WTC11 (cell line): ENCODE measurements around the gene BCAT1. TPM values are rescaled to one million over a fixed set of nuclear protein-coding genes. Genes with fewer than 3 reads are reported as not detected.
A peak's percentile ranks its signal among the peaks of the same experiment; 100 is the strongest.

Experiments
- ATAC-seq: fragments of 200-7000 bp; cut with Tn5 transposase; 2 replicates; pipeline ENCODE4 v1.10.0; 2021; ENCODE audit warnings: mild to moderate bottlenecking, moderate library complexity
- CTCF ChIA-PET: fragments of 300-600 bp; sonication (Branson Sonifier 250); formaldehyde crosslinking; loops from one replicate; lab custom pipeline; 2021; ENCODE audit warnings: antibody characterized with exemption; lab: Charles Lee
- POLR2A ChIA-PET: fragments of 350-600 bp; sonication (Branson Sonifier 250); formaldehyde crosslinking; loops from one replicate; lab custom pipeline; 2021; ENCODE audit warnings: antibody characterized with exemption; lab: Charles Lee
- DNase-seq: peaks from one replicate; pipeline ENCODE4 v3.0.0; 2021; ENCODE audit warnings: low spot score
- H3K27ac Mint-ChIP-seq: 2 replicates; pipeline ENCODE4 v1.8.0; 2021; ENCODE audit warnings: mixed read lengths
- H3K27me3 Mint-ChIP-seq: 2 replicates; pipeline ENCODE4 v1.8.0; 2021; ENCODE audit warnings: low read depth, mild to moderate bottlenecking, moderate library complexity, mixed read lengths
- H3K36me3 Mint-ChIP-seq: 2 replicates; pipeline ENCODE4 v1.8.0; 2021; ENCODE audit warnings: mixed read lengths
- H3K4me1 Mint-ChIP-seq: 2 replicates; pipeline ENCODE4 v1.8.0; 2022; ENCODE audit warnings: mixed read lengths
- H3K4me3 Mint-ChIP-seq: 2 replicates; pipeline ENCODE4 v1.8.0; 2021; ENCODE audit warnings: mild to moderate bottlenecking, moderate library complexity, mixed read lengths
- H3K9me3 Mint-ChIP-seq: 2 replicates; pipeline ENCODE4 v1.8.0; 2021; ENCODE audit warnings: mixed read lengths
- CREB1 ChIP-seq: sonication (generic); formaldehyde crosslinking; IDR thresholded peaks from 2 replicates; pipeline ENCODE4 v1.8.0; 2023; ENCODE audit warnings: mild to moderate bottlenecking, missing genetic modification reagents
- CREM ChIP-seq: sonication (generic); formaldehyde crosslinking; IDR thresholded peaks from 2 replicates; pipeline ENCODE4 v1.8.1; 2022; ENCODE audit warnings: mild to moderate bottlenecking, missing genetic modification reagents, moderate library complexity
- FOXJ3 ChIP-seq: sonication (generic); formaldehyde crosslinking; IDR thresholded peaks from 2 replicates; pipeline ENCODE4 v1.9.0; 2021; ENCODE audit warnings: missing genetic modification reagents, mild to moderate bottlenecking, borderline replicate concordance
- NFATC4 ChIP-seq: fragments of 250-450 bp; sonication (Bioruptor Pico); IDR thresholded peaks from 2 replicates; pipeline ENCODE4 v1.9.0; 2021; ENCODE audit warnings: mild to moderate bottlenecking
- OVOL2 ChIP-seq: fragments of 250-450 bp; sonication (Bioruptor Pico); IDR thresholded peaks from 2 replicates; pipeline ENCODE4 v1.9.0; 2021; ENCODE audit warnings: mild to moderate bottlenecking, borderline replicate concordance
- RELA ChIP-seq: sonication (generic); formaldehyde crosslinking; IDR thresholded peaks from 2 replicates; pipeline ENCODE4 v1.8.1; 2022; ENCODE audit warnings: missing genetic modification reagents, mild to moderate bottlenecking, borderline replicate concordance
- SMAD4 ChIP-seq: sonication (generic); formaldehyde crosslinking; IDR thresholded peaks from 2 replicates; pipeline ENCODE4 v1.8.0; 2022; ENCODE audit warnings: mild to moderate bottlenecking, missing genetic modification reagents
- ZNF121 ChIP-seq: sonication (generic); formaldehyde crosslinking; IDR thresholded peaks from 2 replicates; pipeline ENCODE4 v1.8.0; 2023; ENCODE audit warnings: missing genetic modification reagents
- ZNF416 ChIP-seq: fragments of 250-450 bp; sonication (Bioruptor Pico); IDR thresholded peaks from 2 replicates; pipeline ENCODE4 v1.9.0; 2021; ENCODE audit warnings: mild to moderate bottlenecking, inconsistent platforms
- total RNA-seq: library from RNA; stranded (reverse); gene quantifications from 3 replicates; pipeline ENCODE4 v1.2.3, GENCODE V29; 2021
- TF ChIP-seq, protein P1 (sequence below): sonication (generic); formaldehyde crosslinking; IDR thresholded peaks from 2 replicates; pipeline ENCODE4 v1.8.0; 2022; ENCODE audit warnings: mild to moderate bottlenecking, missing genetic modification reagents
- TF ChIP-seq, protein P2 (sequence below): sonication (generic); formaldehyde crosslinking; IDR thresholded peaks from 2 replicates; pipeline ENCODE4 v1.8.0; 2023; ENCODE audit warnings: missing genetic modification reagents
- TF ChIP-seq, protein P3 (sequence below): sonication (generic); formaldehyde crosslinking; IDR thresholded peaks from 2 replicates; pipeline ENCODE4 v1.8.1; 2022; ENCODE audit warnings: missing genetic modification reagents, borderline replicate concordance
- TF ChIP-seq, protein P4 (sequence below): sonication (generic); formaldehyde crosslinking; IDR thresholded peaks from 2 replicates; pipeline ENCODE4 v1.8.1; 2023; ENCODE audit warnings: mild to moderate bottlenecking, missing genetic modification reagents, moderate library complexity
- TF ChIP-seq, protein P5 (sequence below): fragments of 250-450 bp; sonication (Bioruptor Pico); IDR thresholded peaks from 2 replicates; pipeline ENCODE4 v1.9.0; 2021; ENCODE audit warnings: mild to moderate bottlenecking, borderline replicate concordance
- TF ChIP-seq, protein P6 (sequence below): sonication (generic); formaldehyde crosslinking; IDR thresholded peaks from 2 replicates; pipeline ENCODE4 v1.8.1; 2023; ENCODE audit warnings: mild to moderate bottlenecking, missing genetic modification reagents, borderline replicate concordance
- TF ChIP-seq, protein P7 (sequence below): sonication (generic); formaldehyde crosslinking; IDR thresholded peaks from 2 replicates; pipeline ENCODE4 v1.8.1; 2022; ENCODE audit warnings: mild to moderate bottlenecking, missing genetic modification reagents, moderate library complexity, borderline replicate concordance

Gene BCAT1
- total RNA-seq, 1 experiment from 2014 or later = 267 TPM

DNA sequence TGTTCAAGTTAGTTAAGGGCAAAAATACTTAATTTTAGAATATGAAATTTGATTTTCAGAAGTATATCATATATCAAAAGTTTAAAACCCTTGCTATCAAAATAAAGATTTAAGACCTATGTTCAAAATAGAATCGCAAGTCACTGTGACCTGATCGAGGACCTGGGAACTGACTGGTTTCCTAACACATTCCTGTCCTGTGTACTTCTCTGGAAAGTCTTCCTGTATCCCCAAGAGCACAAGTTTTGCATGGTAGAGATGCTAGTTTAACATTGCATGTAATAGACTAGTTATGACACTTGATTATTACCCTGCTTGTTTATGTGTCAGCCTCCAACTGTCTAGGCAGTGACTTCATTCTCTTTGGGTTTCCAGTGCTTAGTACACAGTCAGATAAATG is 30.3 kb downstream of the BCAT1 start (continued):
- no peak for TF ChIP-seq SMAD4 (CRISPR knock-in tag)
- TF ChIP-seq, protein P1, sequence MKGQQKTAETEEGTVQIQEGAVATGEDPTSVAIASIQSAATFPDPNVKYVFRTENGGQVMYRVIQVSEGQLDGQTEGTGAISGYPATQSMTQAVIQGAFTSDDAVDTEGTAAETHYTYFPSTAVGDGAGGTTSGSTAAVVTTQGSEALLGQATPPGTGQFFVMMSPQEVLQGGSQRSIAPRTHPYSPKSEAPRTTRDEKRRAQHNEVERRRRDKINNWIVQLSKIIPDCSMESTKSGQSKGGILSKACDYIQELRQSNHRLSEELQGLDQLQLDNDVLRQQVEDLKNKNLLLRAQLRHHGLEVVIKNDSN (CRISPR knock-in tag) = no peak
- TF ChIP-seq, protein P2, sequence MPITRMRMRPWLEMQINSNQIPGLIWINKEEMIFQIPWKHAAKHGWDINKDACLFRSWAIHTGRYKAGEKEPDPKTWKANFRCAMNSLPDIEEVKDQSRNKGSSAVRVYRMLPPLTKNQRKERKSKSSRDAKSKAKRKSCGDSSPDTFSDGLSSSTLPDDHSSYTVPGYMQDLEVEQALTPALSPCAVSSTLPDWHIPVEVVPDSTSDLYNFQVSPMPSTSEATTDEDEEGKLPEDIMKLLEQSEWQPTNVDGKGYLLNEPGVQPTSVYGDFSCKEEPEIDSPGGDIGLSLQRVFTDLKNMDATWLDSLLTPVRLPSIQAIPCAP (CRISPR knock-in tag) = no peak

DNA sequence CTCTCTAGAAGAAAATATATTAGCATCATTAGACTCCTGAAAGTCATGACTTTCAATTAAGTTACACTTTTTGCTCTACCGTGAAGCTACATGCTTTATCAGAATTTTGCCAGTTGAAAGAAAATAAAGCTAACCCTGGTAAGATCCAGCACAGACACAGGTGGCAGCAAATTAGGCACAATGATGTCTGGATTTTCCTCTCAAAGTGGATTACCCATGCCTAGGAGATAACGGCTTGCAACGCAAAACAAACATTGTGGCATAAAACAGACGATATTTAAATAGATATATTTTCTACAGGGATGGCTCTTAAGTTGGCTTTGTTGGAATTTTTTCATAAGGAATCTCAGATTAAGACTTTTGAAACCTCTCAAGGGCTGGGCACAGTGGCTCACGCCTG is 33.4 kb downstream of the BCAT1 start:
- DNase-seq (no peak), ATAC-seq (no peak)
- Mint-ChIP-seq H3K27ac (no peak overlapping the region), H3K27me3 (no peaks in the 10 kb centered on the region), H3K4me3 (no peak overlapping the region), H3K9me3 (no peaks in the 10 kb centered on the region), H3K36me3 (peaks cover 7% of the 10 kb centered on the region), H3K4me1 (peaks cover 38% of the 10 kb centered on the region)
- TF ChIP-seq OVOL2 = no peak
- TF ChIP-seq, protein P3, sequence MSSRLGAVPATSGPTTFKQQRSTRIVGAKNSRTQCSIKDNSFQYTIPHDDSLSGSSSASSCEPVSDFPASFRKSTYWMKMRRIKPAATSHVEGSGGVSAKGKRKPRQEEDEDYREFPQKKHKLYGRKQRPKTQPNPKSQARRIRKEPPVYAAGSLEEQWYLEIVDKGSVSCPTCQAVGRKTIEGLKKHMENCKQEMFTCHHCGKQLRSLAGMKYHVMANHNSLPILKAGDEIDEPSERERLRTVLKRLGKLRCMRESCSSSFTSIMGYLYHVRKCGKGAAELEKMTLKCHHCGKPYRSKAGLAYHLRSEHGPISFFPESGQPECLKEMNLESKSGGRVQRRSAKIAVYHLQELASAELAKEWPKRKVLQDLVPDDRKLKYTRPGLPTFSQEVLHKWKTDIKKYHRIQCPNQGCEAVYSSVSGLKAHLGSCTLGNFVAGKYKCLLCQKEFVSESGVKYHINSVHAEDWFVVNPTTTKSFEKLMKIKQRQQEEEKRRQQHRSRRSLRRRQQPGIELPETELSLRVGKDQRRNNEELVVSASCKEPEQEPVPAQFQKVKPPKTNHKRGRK (CRISPR knock-in tag) = no peak
- ChIA-PET CTCF (no interaction called here), POLR2A (no interaction called here)

DNA sequence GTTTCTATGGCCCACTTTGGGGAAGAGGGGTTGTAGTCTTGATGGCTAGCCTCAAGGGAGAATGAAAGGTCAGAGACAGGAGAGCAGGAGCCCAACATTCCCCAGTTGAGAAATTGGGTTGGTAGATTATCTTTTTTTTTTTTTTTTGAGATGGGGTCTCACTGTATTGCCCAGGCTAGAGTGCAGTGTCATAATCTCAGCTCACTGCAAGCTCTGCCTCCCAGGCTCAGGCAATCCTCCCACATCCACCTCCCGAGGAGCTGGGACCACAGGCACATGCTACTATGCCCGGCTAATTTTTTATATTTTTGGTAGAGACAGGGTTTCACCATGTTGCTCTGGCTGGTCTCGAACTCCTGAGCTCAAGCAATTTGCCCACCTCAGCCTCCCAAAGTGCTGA is 34.9 kb downstream of the BCAT1 start:
- ATAC-seq (no peak), DNase-seq (no peak)
- H3K27ac Mint-ChIP-seq = peak overlapping the region; percentile 47; the same call in 1 of the 2 replicates
- H3K4me3 Mint-ChIP-seq = no peak overlapping the region
- peaks cover 12% of the 10 kb centered on the region for H3K36me3 Mint-ChIP-seq
- ChIA-PET CTCF (no interaction called here), POLR2A (no interaction called here)
- H3K9me3 Mint-ChIP-seq = no peaks in the 10 kb centered on the region
- H3K27me3 Mint-ChIP-seq = no peaks in the 10 kb centered on the region
- TF ChIP-seq ZNF121 (CRISPR knock-in tag) = peak; percentile 72; the same call in 1 of the 2 replicates
- TF ChIP-seq, protein P4, sequence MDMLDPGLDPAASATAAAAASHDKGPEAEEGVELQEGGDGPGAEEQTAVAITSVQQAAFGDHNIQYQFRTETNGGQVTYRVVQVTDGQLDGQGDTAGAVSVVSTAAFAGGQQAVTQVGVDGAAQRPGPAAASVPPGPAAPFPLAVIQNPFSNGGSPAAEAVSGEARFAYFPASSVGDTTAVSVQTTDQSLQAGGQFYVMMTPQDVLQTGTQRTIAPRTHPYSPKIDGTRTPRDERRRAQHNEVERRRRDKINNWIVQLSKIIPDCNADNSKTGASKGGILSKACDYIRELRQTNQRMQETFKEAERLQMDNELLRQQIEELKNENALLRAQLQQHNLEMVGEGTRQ (CRISPR knock-in tag) = no peak
- TF ChIP-seq NFATC4 = no peak
- TF ChIP-seq CREM (CRISPR knock-in tag) = no peak
- TF ChIP-seq, protein P5, sequence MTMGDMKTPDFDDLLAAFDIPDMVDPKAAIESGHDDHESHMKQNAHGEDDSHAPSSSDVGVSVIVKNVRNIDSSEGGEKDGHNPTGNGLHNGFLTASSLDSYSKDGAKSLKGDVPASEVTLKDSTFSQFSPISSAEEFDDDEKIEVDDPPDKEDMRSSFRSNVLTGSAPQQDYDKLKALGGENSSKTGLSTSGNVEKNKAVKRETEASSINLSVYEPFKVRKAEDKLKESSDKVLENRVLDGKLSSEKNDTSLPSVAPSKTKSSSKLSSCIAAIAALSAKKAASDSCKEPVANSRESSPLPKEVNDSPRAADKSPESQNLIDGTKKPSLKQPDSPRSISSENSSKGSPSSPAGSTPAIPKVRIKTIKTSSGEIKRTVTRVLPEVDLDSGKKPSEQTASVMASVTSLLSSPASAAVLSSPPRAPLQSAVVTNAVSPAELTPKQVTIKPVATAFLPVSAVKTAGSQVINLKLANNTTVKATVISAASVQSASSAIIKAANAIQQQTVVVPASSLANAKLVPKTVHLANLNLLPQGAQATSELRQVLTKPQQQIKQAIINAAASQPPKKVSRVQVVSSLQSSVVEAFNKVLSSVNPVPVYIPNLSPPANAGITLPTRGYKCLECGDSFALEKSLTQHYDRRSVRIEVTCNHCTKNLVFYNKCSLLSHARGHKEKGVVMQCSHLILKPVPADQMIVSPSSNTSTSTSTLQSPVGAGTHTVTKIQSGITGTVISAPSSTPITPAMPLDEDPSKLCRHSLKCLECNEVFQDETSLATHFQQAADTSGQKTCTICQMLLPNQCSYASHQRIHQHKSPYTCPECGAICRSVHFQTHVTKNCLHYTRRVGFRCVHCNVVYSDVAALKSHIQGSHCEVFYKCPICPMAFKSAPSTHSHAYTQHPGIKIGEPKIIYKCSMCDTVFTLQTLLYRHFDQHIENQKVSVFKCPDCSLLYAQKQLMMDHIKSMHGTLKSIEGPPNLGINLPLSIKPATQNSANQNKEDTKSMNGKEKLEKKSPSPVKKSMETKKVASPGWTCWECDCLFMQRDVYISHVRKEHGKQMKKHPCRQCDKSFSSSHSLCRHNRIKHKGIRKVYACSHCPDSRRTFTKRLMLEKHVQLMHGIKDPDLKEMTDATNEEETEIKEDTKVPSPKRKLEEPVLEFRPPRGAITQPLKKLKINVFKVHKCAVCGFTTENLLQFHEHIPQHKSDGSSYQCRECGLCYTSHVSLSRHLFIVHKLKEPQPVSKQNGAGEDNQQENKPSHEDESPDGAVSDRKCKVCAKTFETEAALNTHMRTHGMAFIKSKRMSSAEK = no peak
- peaks cover 35% of the 10 kb centered on the region for H3K4me1 Mint-ChIP-seq

DNA sequence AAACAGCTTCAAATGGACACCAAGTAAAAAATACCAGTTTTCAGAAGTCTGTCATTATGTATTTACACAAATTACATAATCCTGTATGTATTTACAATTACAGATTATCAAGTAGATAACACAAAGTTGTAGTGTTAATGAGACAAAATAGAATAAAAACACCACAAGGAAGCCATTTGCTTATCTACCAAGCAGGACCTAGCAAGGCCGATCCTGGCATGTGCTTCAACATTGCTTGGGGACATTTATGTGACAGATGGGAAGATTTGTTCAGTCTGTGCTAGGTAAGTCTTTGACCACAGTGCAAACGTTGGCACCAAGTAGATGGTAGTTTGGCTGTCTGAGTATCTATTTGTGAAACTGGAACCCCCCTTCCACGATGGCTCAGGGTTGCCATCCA is 35.8 kb downstream of the BCAT1 start:
- Mint-ChIP-seq H3K4me1 (peaks cover 31% of the 10 kb centered on the region), H3K36me3 (peaks cover 12% of the 10 kb centered on the region), H3K27me3 (no peaks in the 10 kb centered on the region), H3K4me3 (no peak overlapping the region), H3K9me3 (no peaks in the 10 kb centered on the region), H3K27ac (no peak overlapping the region)
- ATAC-seq (no peak), DNase-seq (no peak)
- POLR2A ChIA-PET = no interaction called here
- CTCF ChIA-PET = no interaction called here
- TF ChIP-seq CREB1 (CRISPR knock-in tag) (no peak), ZNF416 (no peak), FOXJ3 (CRISPR knock-in tag) (no peak), RELA (CRISPR knock-in tag) (no peak)
- TF ChIP-seq, protein P6, sequence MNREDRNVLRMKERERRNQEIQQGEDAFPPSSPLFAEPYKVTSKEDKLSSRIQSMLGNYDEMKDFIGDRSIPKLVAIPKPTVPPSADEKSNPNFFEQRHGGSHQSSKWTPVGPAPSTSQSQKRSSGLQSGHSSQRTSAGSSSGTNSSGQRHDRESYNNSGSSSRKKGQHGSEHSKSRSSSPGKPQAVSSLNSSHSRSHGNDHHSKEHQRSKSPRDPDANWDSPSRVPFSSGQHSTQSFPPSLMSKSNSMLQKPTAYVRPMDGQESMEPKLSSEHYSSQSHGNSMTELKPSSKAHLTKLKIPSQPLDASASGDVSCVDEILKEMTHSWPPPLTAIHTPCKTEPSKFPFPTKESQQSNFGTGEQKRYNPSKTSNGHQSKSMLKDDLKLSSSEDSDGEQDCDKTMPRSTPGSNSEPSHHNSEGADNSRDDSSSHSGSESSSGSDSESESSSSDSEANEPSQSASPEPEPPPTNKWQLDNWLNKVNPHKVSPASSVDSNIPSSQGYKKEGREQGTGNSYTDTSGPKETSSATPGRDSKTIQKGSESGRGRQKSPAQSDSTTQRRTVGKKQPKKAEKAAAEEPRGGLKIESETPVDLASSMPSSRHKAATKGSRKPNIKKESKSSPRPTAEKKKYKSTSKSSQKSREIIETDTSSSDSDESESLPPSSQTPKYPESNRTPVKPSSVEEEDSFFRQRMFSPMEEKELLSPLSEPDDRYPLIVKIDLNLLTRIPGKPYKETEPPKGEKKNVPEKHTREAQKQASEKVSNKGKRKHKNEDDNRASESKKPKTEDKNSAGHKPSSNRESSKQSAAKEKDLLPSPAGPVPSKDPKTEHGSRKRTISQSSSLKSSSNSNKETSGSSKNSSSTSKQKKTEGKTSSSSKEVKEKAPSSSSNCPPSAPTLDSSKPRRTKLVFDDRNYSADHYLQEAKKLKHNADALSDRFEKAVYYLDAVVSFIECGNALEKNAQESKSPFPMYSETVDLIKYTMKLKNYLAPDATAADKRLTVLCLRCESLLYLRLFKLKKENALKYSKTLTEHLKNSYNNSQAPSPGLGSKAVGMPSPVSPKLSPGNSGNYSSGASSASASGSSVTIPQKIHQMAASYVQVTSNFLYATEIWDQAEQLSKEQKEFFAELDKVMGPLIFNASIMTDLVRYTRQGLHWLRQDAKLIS = no peak
- TF ChIP-seq, protein P7, sequence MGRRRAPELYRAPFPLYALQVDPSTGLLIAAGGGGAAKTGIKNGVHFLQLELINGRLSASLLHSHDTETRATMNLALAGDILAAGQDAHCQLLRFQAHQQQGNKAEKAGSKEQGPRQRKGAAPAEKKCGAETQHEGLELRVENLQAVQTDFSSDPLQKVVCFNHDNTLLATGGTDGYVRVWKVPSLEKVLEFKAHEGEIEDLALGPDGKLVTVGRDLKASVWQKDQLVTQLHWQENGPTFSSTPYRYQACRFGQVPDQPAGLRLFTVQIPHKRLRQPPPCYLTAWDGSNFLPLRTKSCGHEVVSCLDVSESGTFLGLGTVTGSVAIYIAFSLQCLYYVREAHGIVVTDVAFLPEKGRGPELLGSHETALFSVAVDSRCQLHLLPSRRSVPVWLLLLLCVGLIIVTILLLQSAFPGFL = no peak
